T47D (cell line): ENCODE data around the gene KLHL29.
"Not testable (repeated sequence)": the region's sequence is repeated elsewhere in the genome, so short reads cannot be mapped to it uniquely, and the experiment has no call there.

Experiments
- DNase-seq, 2 experiments: peaks; one replicate each; pipeline versions ENCODE4 v3.0.0 to v3.0.0-alpha.2; 2011 to 2012; ENCODE audit warnings: low read depth in 1 of 2, low spot score in 1 of 2
- JUND ChIP-seq: IDR thresholded peaks from 2 replicates; pipeline ENCODE4 v1.6.1; 2012; ENCODE audit warnings: low read depth
- in situ Hi-C: cut with HindIII; loops from 2 replicates; pipeline ENCODE4 v1.10.0; 2016; ENCODE audit warnings: low sequenced_read_pairs, low pct_unique_long_range_greater_than_20kb

The KLHL29 gene

DNA sequence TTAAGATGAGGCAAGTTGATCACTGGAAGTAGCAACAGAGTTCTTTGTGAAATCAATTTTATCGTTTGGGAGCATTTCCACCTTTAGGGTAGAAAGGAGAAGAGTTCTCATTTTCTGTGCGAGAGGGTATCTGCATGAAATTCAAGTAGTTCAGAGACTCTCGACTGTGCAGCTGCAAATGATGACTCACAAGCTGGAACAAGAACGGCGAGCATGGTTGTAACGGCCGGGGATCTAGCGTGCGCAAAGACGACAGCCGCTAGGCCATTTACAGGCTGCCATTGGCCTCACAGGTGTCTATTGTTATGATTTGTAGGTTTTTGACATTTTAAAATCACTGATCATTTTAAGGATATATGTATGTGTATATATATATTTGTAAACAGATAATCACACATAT lies 5.2 kb downstream of the KLHL29 start:
- in situ Hi-C loops = no loop called here
- TF ChIP-seq JUND = no peak
- DNase-seq = no peak

- in situ Hi-C loops = not testable (repeated sequence)
Measured at GRCh38 chr2:23391237-23391736, 6.3 kb downstream of the KLHL29 start.

GRCh38 chr2:23393722-23394121 lies 8.7 kb downstream of the KLHL29 start:
- in situ Hi-C loops = no loop called here
- DNase-seq = no peak
- TF ChIP-seq JUND = no peak

More at GRCh38 chr2:23391237-23391736, 6.3 kb downstream of the KLHL29 start:
- DNase-seq = not testable (repeated sequence)

- DNase-seq = no peak
- in situ Hi-C loops = no loop called here
- TF ChIP-seq JUND = no peak
Measured at GRCh38 chr2:23394700-23395099, 9.7 kb downstream of the KLHL29 start.

DNA sequence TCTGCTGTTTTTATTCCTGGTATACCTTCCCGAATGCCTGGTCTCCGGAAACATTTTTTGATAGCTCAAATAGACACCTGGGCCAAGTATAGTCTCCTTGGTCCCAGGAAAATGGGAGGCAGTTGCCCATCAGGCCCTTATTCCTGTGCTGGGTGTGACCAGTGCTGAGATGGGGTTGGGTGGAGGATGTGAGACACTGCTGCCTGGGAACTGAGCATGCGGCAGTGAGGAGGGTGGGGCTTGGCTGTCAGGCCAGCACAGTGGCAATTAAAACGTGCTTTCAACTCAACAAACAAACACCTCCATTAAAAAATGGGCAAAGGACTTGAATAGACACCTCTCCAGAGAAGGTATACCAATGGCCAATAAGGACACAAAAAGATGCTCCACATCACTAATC lies 12.5 kb downstream of the KLHL29 start:
- in situ Hi-C loops = no loop called here
- DNase-seq = no peak
- TF ChIP-seq JUND = no peak

DNA sequence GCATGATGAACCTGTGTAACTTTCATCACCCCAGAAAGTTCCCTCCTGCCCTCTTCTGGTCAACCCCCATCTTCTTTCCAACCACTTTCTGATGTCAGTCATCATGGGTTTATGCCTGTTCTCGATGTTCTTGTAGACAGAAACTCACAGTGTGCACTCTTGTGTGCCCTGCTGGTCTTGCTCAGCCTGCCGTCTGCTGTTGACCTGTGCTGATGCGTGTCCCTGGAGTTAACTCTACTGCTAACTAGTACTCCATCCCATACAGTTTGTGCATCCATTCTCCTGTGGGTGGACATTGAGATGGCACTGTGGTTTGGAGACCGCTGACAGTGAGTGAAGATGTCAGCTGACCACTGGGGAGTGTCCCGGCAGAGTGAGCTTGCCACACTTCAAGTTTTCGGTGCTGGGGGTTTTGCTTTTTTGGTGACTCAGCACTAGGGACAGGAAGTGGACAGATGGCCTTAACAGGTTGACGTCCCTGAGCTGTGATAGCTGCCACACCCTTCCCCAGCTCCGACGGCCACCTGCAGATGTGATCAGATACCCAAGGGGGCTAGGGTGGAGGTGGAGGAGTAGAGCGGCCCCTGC lies 14.8 kb downstream of the KLHL29 start:
- DNase-seq = no peak
- in situ Hi-C loops = no loop called here

GRCh38 chr2:23400703-23401102 lies 15.7 kb downstream of the KLHL29 start:
- in situ Hi-C loops = no loop called here
- TF ChIP-seq JUND = no peak
- DNase-seq = no peak

More for the DNA sequence above, 14.8 kb downstream of the KLHL29 start:
- no peak for TF ChIP-seq JUND

DNA sequence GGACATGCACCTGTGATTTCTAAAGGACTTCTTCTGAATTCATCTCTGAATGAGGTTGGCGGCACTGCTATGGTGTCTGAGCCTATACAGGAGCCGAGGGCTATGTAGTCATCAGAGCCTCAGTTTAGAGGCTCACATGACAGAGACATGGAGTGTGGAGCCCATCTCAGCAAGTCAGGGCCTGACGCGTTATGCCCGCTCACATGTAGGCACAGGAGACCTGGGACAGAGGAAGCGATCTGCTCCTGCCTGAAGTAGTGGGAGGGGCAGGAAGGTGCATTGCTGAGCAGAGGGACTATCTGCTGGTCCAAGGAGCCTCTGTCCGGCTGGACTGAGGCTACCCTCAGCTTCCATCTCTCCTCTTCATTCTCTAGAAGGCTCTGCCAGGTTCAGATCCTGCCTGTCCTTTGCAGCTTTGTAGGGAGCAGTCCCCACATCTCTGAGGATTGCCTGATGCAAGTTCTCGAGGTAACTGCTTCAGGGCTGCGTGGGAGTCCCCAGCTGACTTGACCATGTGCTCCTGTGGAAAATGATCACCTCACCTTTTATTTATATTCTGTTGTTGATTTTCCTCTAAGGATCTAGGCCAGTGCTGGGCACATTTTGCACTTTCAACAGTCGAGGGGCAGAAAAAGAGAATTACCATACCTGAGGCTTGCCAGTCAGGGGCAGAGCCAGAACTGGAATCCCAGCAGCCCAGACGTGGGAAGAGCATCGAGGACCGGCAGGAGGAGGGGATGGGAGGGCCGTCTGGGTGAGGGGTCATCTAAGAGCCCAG lies 16.6 kb downstream of the KLHL29 start:
- DNase-seq = no peak
- in situ Hi-C loops = no loop called here
- TF ChIP-seq JUND = no peak

DNA sequence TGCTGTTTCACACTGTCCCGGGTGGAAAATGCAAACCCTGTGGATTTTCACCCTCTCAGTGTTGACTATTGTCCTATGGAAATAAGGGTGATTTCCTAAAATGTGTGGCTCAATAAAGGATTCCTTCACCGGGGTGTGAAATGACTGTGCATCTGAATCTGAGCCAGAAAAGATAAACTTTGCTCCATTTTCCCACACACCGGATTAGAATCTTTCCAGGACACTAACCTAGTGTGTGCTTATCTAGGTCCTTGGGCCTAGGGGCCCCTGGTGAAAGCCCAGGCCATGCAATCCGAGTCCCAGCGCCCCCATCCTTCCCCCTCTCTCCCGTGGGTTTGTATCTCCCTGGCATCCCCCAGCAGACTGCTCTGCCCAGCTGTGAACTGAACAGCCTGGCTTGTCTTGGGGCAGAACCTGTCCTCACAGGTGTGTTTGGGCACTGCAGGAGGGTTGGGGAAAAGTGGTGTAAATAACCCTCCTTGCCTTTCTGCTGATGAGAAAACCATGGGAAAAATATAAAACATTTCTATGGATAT lies 17.3 kb downstream of the KLHL29 start:
- DNase-seq = no peak
- in situ Hi-C loops = no loop called here
- TF ChIP-seq JUND = no peak

DNA sequence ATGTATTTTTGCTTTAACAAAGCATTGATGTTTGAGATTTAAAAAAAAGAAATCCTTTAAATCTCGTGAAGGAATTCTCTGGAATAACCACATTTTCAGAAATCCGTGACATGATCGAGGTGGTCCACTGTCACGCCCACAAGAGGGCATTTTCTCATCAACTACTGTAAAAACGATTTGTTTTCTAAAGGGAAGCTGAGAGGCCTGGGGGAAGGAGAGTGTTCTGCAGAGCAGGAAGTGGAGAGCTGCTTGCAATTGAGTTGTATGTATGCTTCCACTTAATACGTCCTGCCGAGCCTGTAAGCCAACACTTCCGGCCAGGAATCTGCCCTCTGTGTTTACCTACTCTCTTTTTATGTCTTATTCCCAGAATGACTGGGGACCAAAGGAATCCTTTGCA lies 19.4 kb downstream of the KLHL29 start:
- DNase-seq = peak in 1 of 2 experiments; percentile 50
- in situ Hi-C loops = no loop called here
- TF ChIP-seq JUND = no peak

DNA sequence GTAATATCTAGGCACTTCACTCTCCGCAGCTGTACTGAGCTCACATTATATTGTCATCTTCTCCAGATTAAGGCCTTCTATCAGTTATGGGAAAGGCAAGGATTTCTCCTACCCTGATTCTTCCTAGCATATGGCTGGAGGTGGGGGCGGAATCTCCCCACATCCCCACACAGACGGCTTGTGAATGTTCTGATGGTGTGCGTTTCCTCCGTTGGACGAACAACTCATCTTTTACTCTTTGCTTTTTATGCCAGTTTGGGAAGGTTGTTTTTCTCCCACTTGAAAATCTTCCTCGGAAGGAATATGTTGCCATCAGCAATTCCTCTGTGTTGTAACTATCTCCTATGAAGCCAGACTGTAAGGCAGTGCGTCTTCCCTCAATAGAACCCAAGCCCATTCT lies 24.3 kb downstream of the KLHL29 start:
- in situ Hi-C loops = no loop called here
- no peak for DNase-seq
- no peak for TF ChIP-seq JUND

DNA sequence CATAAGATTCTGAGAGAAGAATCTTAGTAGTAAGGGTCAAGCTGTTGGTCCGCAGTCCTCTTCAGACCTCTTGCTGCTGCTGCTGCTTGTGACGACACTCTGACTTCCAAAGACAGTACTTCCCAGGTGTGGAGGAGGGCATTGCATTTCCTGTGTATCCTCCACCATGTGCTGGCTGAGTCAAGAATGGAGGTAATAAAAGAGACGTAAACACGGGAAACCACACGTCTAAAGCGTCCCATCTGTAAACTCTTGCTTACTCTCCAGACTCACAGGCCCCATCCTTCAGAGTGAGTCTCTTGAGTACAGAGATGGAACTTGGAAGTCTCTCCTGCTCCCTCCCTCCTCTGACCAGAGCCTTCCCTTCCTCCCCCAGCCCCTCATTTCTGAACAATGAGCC lies 25.6 kb downstream of the KLHL29 start:
- no peak for TF ChIP-seq JUND
- no peak for DNase-seq
- in situ Hi-C loops = no loop called here

DNA sequence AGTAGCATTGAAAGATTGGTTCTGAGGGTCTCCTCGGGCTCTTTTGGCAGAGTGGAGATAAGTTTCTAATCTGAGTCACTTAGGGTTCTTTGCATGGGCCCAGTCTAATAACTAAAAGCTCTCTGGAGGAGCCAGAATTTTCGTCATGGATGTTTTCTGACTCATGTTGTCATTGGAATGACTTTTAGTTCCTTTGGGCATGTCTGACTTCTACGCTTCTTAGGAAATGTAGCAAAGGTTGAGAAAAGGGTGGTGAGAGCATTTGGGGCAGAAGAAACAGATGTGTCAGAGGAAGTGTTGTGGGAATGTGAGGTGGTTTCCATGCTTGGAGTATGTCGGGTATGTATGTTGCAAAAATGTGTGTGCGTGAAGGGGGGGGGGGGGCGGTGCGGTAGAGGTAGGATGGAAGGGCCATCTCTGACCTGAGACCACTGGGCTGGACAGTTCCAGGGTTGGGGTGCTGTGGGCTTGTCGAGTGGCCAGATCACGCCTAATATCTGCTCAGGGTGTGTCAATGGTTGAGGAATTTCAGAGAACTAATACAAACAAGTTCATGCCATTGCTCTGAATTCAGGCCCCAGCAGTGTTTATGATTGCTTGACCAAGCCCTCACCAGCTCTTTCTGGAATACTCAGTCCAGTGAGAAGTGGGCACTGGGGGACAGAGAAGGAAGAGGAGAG lies 26.9 kb downstream of the KLHL29 start:
- no peak for TF ChIP-seq JUND
- in situ Hi-C loops = no loop called here
- DNase-seq = no peak
